GM12873 (cell line): ENCODE data around the gene EFHD2.

Source experiments
- TF ChIP-seq, protein P1 (sequence below): IDR thresholded peaks from 2 replicates; pipeline ENCODE4 v1.5.1; 2012; ENCODE audit warnings: low read depth, mild to moderate bottlenecking, moderate library complexity, low read length, control low read depth; ENCODE audit not compliant: insufficient read depth; ENCODE audit errors: missing control alignments

Gene EFHD2

DNA sequence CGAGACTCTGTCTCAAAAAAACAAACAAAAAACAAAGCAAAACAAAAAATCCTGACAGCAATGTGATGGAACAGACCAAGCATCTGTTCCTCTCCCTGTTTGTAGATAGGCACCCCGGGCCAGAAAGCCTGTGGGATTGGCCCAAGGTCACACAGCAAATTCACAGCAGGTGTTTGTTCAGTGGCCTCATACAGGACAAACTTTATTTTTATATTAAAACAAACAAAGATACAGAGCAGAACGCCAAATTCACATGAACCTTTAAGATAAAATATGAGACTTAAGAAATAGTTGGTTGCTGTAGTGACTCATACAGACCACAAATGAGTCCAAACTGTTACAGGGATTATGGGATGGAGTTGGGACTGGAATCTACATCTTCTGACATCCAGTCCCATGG is 44.6 kb downstream of the EFHD2 start:
- TF ChIP-seq, protein P1, sequence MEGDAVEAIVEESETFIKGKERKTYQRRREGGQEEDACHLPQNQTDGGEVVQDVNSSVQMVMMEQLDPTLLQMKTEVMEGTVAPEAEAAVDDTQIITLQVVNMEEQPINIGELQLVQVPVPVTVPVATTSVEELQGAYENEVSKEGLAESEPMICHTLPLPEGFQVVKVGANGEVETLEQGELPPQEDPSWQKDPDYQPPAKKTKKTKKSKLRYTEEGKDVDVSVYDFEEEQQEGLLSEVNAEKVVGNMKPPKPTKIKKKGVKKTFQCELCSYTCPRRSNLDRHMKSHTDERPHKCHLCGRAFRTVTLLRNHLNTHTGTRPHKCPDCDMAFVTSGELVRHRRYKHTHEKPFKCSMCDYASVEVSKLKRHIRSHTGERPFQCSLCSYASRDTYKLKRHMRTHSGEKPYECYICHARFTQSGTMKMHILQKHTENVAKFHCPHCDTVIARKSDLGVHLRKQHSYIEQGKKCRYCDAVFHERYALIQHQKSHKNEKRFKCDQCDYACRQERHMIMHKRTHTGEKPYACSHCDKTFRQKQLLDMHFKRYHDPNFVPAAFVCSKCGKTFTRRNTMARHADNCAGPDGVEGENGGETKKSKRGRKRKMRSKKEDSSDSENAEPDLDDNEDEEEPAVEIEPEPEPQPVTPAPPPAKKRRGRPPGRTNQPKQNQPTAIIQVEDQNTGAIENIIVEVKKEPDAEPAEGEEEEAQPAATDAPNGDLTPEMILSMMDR = no peak

DNA sequence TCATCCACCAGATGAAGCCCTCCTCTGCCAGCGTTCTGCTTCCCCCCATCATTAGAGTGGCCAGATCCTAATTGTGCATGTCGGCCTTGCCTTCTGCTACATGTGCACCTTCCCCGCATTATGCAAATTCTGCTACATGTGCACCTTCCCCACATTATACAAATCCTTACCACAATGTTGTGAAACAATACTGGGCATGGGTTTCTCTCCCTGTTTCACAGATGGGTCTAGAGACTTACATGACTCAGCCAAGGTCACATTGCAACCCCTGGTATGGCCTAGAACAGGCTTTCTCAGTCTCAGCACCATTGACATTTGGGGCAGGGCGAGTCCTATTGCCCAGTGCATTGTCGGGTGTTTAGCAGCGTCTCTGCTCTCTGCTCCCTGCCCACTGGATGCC is 45.8 kb downstream of the EFHD2 start:
- TF ChIP-seq, protein P1 = no peak

DNA sequence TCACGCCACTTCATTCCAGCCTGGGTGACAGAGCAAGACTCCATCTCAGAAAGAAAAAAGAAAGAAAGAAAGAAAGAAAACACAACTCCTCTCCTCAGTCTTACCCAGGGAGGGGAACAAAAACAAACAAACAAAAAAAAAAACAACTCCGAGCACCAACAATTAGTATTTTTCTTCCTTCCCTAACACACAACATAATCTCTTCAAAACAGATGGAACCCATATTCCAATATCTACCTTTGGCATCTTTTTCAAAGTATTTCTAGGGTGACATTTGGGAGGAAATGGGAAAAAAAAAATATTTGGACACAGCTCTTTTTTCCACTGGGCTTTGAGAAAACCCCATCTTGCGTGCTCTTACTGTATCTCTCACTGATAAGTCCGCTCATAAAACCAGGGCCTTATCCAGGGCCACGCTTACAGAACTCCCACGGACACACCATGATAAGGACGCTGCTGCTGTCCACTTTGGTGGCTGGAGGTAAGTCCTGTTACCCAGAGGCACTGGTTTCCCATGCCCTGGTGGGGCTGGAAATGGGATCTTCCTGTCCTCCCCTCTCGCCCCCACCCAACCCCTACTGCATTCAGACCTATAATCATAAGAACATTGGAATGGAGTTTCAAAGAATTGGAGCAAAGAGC is 46.7 kb downstream of the EFHD2 start, which contains the start of gene CELA2A:
Gene CELA2A (plus strand): TSS at position 420 of the 642 bp plus-strand sequence. CDS start 22 bp downstream, at position 442.
- TF ChIP-seq, protein P1 = no peak

DNA sequence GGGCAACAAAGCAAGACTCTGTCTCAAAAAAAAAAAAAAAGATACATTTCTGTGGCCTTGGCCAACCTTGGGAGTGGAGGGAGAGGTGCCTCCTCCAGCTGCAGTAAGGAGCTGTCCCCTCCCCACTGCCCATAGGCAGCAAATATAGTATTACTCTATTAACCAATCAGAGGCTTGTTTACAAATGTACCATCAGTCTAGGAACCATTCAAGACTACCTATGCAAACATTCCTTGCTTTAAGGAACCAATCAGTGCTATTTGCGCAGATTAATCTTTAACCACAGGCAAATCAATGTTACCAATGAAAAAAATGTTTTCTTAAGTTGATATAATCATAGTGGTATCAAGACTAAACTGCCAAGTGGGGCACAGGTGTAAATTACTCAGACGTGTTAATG is 47.9 kb downstream of the EFHD2 start:
- TF ChIP-seq, protein P1 = no peak

DNA sequence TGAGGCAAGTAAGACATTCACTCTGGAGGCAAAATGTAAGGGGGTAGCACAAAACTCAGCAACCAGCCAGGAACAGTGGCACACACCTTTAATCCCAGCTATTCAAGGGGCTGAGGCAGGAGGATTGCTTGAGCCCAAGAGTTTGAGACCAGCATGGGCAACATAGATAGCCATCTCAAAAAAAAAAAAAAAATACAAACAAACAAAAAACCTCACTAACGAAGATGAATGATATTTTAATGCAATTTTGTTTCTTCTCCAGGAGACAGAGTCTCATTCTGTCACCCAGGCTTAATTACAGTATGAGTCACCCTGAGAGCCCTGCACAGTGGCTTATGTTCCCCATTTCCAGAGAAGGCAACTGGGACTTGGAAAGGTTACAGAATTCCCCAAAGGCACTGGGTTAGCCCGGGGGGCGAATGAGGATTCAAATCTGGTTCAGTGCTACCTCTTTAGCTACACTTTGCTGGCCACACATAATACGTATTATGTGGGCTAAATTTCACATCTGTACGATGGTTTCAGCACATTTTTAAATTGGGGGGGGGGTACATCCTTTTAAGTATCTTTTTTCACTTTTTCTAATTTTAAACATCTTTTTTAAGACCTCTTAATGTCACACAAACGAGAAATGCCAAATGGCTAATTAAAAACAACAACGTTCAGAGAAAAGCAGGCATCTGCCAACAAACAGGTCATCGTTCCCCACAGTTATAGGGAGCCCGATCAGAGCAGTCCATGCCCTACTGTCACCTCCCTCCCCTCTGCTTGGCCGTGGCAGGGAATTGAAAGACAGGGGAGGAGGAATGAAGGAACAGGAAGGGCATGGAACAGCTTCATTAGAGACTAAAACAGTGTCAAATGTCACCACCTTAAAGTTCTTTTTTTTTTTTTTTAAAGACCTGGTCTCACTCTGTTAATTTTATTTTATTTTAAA is 50.4 kb downstream of the EFHD2 start:
- TF ChIP-seq, protein P1 = no peak

DNA sequence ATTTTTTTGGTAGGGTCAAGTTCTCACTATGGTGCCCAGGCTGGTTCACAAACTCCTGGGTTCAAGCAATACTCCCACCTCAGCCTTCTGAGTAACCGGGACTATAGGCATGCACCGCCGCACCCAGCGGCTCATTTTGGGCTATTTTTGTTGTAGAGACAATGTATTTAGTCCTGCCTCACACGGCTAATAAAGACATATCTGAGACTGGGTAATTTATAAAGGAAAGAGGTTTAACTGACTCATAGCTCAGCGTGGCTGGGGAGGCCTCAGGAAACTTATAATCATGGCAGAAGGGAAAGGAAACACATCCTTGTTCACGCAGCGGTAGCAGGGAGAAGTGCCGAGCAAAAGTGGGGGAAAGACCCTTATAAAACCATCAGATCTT is 51.0 kb downstream of the EFHD2 start:
- TF ChIP-seq, protein P1 = no peak

DNA sequence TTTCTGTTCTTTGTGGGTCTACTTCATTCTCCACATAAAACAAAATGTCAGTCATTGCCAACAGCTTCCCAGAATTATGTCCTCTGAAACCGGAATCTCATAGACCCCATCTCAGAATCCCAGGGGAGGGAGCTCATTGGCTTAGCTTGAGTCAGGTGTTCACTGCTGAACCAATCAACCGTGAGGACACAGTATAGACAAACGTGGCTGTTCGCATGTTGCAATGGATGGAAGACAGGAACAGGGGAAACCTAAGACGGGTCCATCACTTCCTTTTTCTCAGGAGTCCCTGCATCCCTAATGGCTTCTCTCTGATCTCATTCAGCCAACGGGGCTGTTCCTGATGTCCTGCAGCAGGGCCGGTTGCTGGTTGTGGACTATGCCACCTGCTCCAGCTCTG is 56.0 kb downstream of the EFHD2 start:
- TF ChIP-seq, protein P1 = no peak
